Epithelial cell of proximal tubule (primary cell): ENCODE measurements around the gene MRPL17. TPM values are rescaled to one million over a fixed set of nuclear protein-coding genes. Genes with fewer than 3 reads are reported as not detected.

Experiments used
- DNase-seq: peaks from one replicate; pipeline ENCODE4 v3.0.0-alpha.2; 2011; ENCODE audit warnings: low read depth
- H3K4me3 ChIP-seq: 2 replicates; pipeline ENCODE4 v1.5.1; 2011; ENCODE audit warnings: low read depth, mild to moderate bottlenecking, low read length
- CTCF ChIP-seq: conservative IDR thresholded peaks from 2 replicates; pipeline ENCODE4 v1.5.1; 2012; ENCODE audit warnings: low read depth, mild to moderate bottlenecking, low read length
- total RNA-seq: library from RNA; depleted of rRNA; stranded (reverse); fragments of >200 nt; gene quantifications from 2 replicates; pipeline ENCODE4 v1.2.3, GENCODE V29; 2015

The MRPL17 gene
- total RNA-seq, 1 donor from 2014 or later: 44.7 TPM

GRCh38 chr11:6658647-6659046 is 24.5 kb downstream of the MRPL17 start:
- no peak for DNase-seq
- no peak for TF ChIP-seq CTCF
- no peak overlapping the region for H3K4me3 ChIP-seq

GRCh38 chr11:6657346-6657745 is 25.8 kb downstream of the MRPL17 start:
- DNase-seq: no peak
- H3K4me3 ChIP-seq: no peak overlapping the region
- TF ChIP-seq CTCF: no peak

- TF ChIP-seq CTCF: no peak
- DNase-seq: no peak
- no peak overlapping the region for H3K4me3 ChIP-seq
Observed at GRCh38 chr11:6656936-6657335, 26.2 kb downstream of the MRPL17 start.

- H3K4me3 ChIP-seq: no peak overlapping the region
- no peak for DNase-seq
- no peak for TF ChIP-seq CTCF
Observed at GRCh38 chr11:6656584-6656915, 26.6 kb downstream of the MRPL17 start.

- H3K4me3 ChIP-seq: no peak within 1 kb of the TSS
- TF ChIP-seq CTCF: no peak
- DNase-seq: no peak
Observed at GRCh38 chr11:6655790-6656583, 27.2 kb downstream of the MRPL17 start, which contains the start of gene DCHS1. TSS of gene DCHS1 (minus strand) at chr11:6655809. CDS start at chr11:6641613, 14,196 bp downstream.

- no peak overlapping the region for H3K4me3 ChIP-seq
- no peak for DNase-seq
- no peak for TF ChIP-seq CTCF
Observed at GRCh38 chr11:6655020-6655789, 27.9 kb downstream of the MRPL17 start.
